ENCODE results near the gene SLC4A4.

The SLC4A4 gene

DNA sequence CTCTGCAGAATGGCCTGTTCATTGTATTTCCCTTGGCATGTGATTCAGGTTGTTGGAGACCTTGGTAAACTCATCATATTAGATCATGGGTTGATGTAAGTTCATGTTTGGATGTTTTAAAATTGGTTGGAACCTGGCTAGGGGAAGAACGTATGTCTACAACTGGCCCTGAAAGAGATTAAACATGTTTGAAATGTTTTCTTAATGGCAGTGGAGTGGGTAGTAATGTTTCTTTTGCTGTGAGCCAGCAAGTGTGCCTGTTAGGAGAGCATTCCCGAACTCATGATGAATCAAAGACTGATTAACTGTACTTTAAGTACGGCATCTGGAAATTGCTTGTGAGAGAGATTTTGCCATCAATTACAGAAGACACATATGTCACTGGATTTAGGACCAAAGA lies 44.5 kb upstream of the SLC4A4 start:
- TF ChIP-seq FOXM1 (IDR thresholded peaks at IDR 0.05; ENCODE audit: borderline replicate concordance, low read depth) (no peak), CREB1 (IDR thresholded peaks at IDR 0.05; ENCODE audit: low read depth) (no peak), NFIC (IDR thresholded peaks at IDR 0.05) (no peak), TEAD4 (IDR thresholded peaks at IDR 0.05) (no peak), YY1 (IDR thresholded peaks at IDR 0.05; ENCODE audit: low read depth) (no peak), CEBPB (IDR thresholded peaks at IDR 0.05) (no peak)
- TF ChIP-seq, protein P1, sequence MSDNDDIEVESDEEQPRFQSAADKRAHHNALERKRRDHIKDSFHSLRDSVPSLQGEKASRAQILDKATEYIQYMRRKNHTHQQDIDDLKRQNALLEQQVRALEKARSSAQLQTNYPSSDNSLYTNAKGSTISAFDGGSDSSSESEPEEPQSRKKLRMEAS (IDR thresholded peaks at IDR 0.05), result no peak

- TF ChIP-seq TCF12 (IDR thresholded peaks at IDR 0.05; ENCODE audit: low read depth), result no peak
- TF ChIP-seq REST (IDR thresholded peaks at IDR 0.05; ENCODE audit: low read depth), result no peak
- TF ChIP-seq TEAD4 (IDR thresholded peaks at IDR 0.05), result no peak
- no peak for TF ChIP-seq FOXM1 (IDR thresholded peaks at IDR 0.05; ENCODE audit: borderline replicate concordance, low read depth)
- no peak for TF ChIP-seq RAD21 (IDR thresholded peaks at IDR 0.05; ENCODE audit: low read depth)
- TF ChIP-seq TAF1 (IDR thresholded peaks at IDR 0.05; ENCODE audit: low read depth), result no peak
- no peak for TF ChIP-seq YY1 (IDR thresholded peaks at IDR 0.05; ENCODE audit: low read depth)
- no peak for TF ChIP-seq ZBTB7A (IDR thresholded peaks at IDR 0.05; ENCODE audit: low read depth)
- TF ChIP-seq, protein P1 (IDR thresholded peaks at IDR 0.05), result no peak
- no peak for TF ChIP-seq EGR1 (IDR thresholded peaks at IDR 0.05)
- TF ChIP-seq CREB1 (IDR thresholded peaks at IDR 0.05; ENCODE audit: low read depth), result no peak
- no peak for TF ChIP-seq NFIC (IDR thresholded peaks at IDR 0.05)
- TF ChIP-seq CEBPB (IDR thresholded peaks at IDR 0.05), result no peak
- TF ChIP-seq EP300 (IDR thresholded peaks at IDR 0.05; ENCODE audit: borderline replicate concordance), result no peak
- TF ChIP-seq, protein P2, sequence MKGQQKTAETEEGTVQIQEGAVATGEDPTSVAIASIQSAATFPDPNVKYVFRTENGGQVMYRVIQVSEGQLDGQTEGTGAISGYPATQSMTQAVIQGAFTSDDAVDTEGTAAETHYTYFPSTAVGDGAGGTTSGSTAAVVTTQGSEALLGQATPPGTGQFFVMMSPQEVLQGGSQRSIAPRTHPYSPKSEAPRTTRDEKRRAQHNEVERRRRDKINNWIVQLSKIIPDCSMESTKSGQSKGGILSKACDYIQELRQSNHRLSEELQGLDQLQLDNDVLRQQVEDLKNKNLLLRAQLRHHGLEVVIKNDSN (IDR thresholded peaks at IDR 0.05), result no peak
Observed at GRCh38 chr4:71296945-71297344, 41.9 kb upstream of the SLC4A4 start.

GRCh38 chr4:71300362-71300761 lies 38.5 kb upstream of the SLC4A4 start:
- TF ChIP-seq ZBTB7A (IDR thresholded peaks at IDR 0.05; ENCODE audit: low read depth) (no peak), FOXM1 (IDR thresholded peaks at IDR 0.05; ENCODE audit: borderline replicate concordance, low read depth) (no peak), YY1 (IDR thresholded peaks at IDR 0.05; ENCODE audit: low read depth) (no peak), TCF12 (IDR thresholded peaks at IDR 0.05; ENCODE audit: low read depth) (no peak), TEAD4 (IDR thresholded peaks at IDR 0.05) (no peak), RAD21 (IDR thresholded peaks at IDR 0.05; ENCODE audit: low read depth) (no peak), TAF1 (IDR thresholded peaks at IDR 0.05; ENCODE audit: low read depth) (no peak), EGR1 (IDR thresholded peaks at IDR 0.05) (no peak), EP300 (IDR thresholded peaks at IDR 0.05; ENCODE audit: borderline replicate concordance) (no peak), NFIC (IDR thresholded peaks at IDR 0.05) (no peak), CREB1 (IDR thresholded peaks at IDR 0.05; ENCODE audit: low read depth) (no peak), REST (IDR thresholded peaks at IDR 0.05; ENCODE audit: low read depth) (no peak), CEBPB (IDR thresholded peaks at IDR 0.05) (no peak)
- TF ChIP-seq, protein P1 (IDR thresholded peaks at IDR 0.05), result no peak
- TF ChIP-seq, protein P2 (IDR thresholded peaks at IDR 0.05), result no peak

- peak; percentile 36; the same call in 1 of the 2 replicates for TF ChIP-seq NFIC (IDR thresholded peaks at IDR 0.05)
- TF ChIP-seq REST (IDR thresholded peaks at IDR 0.05; ENCODE audit: low read depth), result no peak
Observed at GRCh38 chr4:71300964-71301363, 37.9 kb upstream of the SLC4A4 start.

- TF ChIP-seq TEAD4 (IDR thresholded peaks at IDR 0.05) (no peak), CEBPB (IDR thresholded peaks at IDR 0.05) (no peak)
Observed at GRCh38 chr4:71303287-71303686, 35.5 kb upstream of the SLC4A4 start.
